Thyroid gland (tissue), 4 donors: ENCODE results near the gene NT5C.

ENCODE experiments used
- CTCF ChIP-seq, 6 experiments: fragments of 200-600 bp in 3 of 6; fragments of 450-650 bp in 3 of 6; sonication (generic) in 3 of 6; IDR thresholded peaks; one replicate each; pipeline ENCODE4 v1.5.1; 2016 to 2019; ENCODE audit warnings: antibody characterized with exemption in 6 of 6, mild to moderate bottlenecking in 2 of 6, inconsistent platforms in 1 of 6, moderate library complexity in 1 of 6
- POLR2A ChIP-seq, 2 donors: fragments of 450-650 bp; IDR thresholded peaks; one replicate each; pipeline ENCODE4 v1.6.1; 2017; ENCODE audit warnings: antibody characterized with exemption in 2 of 2, mild to moderate bottlenecking in 2 of 2, moderate library complexity in 1 of 2

- TF ChIP-seq CTCF (IDR thresholded peaks at IDR 0.05), result no peak
- TF ChIP-seq POLR2A (IDR thresholded peaks at IDR 0.05), result no peak
These were observed 47.4 kb downstream of the NT5C start for GRCh38 chr17:75084039-75084660.
